LNCaP clone FGC (cell line): Measurements from ENCODE around the gene CFAP54.

Experiments used
- DNase-seq: peaks from one replicate; pipeline ENCODE4 v3.0.0-alpha.2; 2011; ENCODE audit warnings: low read depth
- H3K4me3 ChIP-seq: 2 replicates; pipeline ENCODE4 v1.5.1; 2011; ENCODE audit warnings: mild to moderate bottlenecking, low read depth, low read length, control low read depth
- CTCF ChIP-seq: IDR thresholded peaks from 2 replicates; pipeline ENCODE4 v1.5.1; 2012; ENCODE audit warnings: mild to moderate bottlenecking; ENCODE audit not compliant: control insufficient read depth, insufficient read depth; ENCODE audit errors: extremely low read depth

Gene CFAP54

GRCh38 chr12:96495155-96495554 lies 5.8 kb downstream of the CFAP54 start:
- no peak for TF ChIP-seq CTCF
- no peak for DNase-seq
- H3K4me3 ChIP-seq = no peak overlapping the region

GRCh38 chr12:96495841-96496545 lies 6.6 kb downstream of the CFAP54 start:
- DNase-seq = no peak
- no peak overlapping the region for H3K4me3 ChIP-seq
- no peak for TF ChIP-seq CTCF

GRCh38 chr12:96496944-96497343 lies 7.6 kb downstream of the CFAP54 start:
- no peak for DNase-seq
- no peak for TF ChIP-seq CTCF

GRCh38 chr12:96497855-96498254 lies 8.5 kb downstream of the CFAP54 start:
- TF ChIP-seq CTCF = no peak
- DNase-seq = no peak
- H3K4me3 ChIP-seq = no peak overlapping the region

More at GRCh38 chr12:96496944-96497343, 7.6 kb downstream of the CFAP54 start:
- no peak overlapping the region for H3K4me3 ChIP-seq

GRCh38 chr12:96500693-96501092 lies 11.3 kb downstream of the CFAP54 start:
- no peak overlapping the region for H3K4me3 ChIP-seq
- peak; percentile 45 for TF ChIP-seq CTCF
- DNase-seq = no peak

- TF ChIP-seq CTCF = no peak
- DNase-seq = no peak
- H3K4me3 ChIP-seq = no peak overlapping the region
Measured at GRCh38 chr12:96501133-96501761, 11.9 kb downstream of the CFAP54 start.
